Kidney epithelial cell (primary cell): ENCODE data around the gene KLHDC8A. TPM values are rescaled to one million over a fixed set of nuclear protein-coding genes. Genes with fewer than 3 reads are reported as not detected.

ENCODE experiments used
- DNase-seq: peaks from one replicate; pipeline ENCODE4 v3.0.0-alpha.2; 2010; ENCODE audit warnings: low read depth
- H3K27me3 ChIP-seq: 2 replicates; pipeline ENCODE4 v1.6.0; 2011; ENCODE audit warnings: low read length; ENCODE audit not compliant: control insufficient read depth, insufficient read depth
- H3K36me3 ChIP-seq: 2 replicates; pipeline ENCODE4 v1.5.1; 2011; ENCODE audit warnings: low read length; ENCODE audit not compliant: control insufficient read depth, insufficient read depth
- H3K4me3 ChIP-seq: 2 replicates; pipeline ENCODE4 v1.5.1; 2011; ENCODE audit warnings: low read depth, mild to moderate bottlenecking, control low read depth, low read length
- CTCF ChIP-seq: IDR thresholded peaks from 2 replicates; pipeline ENCODE4 v1.5.1; 2011; ENCODE audit warnings: mild to moderate bottlenecking, moderate library complexity, low read length, control low read depth, inconsistent platforms; ENCODE audit not compliant: insufficient read depth, poor library complexity, severe bottlenecking
- total RNA-seq: library from RNA; depleted of rRNA; stranded (reverse); fragments of >200 nt; gene quantifications from 2 replicates; pipeline ENCODE4 v1.2.3, GENCODE V29; 2015

The KLHDC8A gene
- total RNA-seq, 1 donor from 2014 or later: 16.5 TPM

GRCh38 chr1:205373798-205374175, 17.1 kb upstream of the KLHDC8A start:
- Histone ChIP-seq H3K4me3 (no peak overlapping the region), H3K27me3 (no peaks in the 10 kb centered on the region), H3K36me3 (no peaks in the 10 kb centered on the region)
- DNase-seq: no peak
- no peak for TF ChIP-seq CTCF

GRCh38 chr1:205373022-205373797, 16.5 kb upstream of the KLHDC8A start:
- H3K4me3 ChIP-seq: no peak overlapping the region
- no peaks in the 10 kb centered on the region for H3K36me3 ChIP-seq
- H3K27me3 ChIP-seq: no peaks in the 10 kb centered on the region
- DNase-seq: no peak
- no peak for TF ChIP-seq CTCF

GRCh38 chr1:205371871-205372660, 15.3 kb upstream of the KLHDC8A start:
- Histone ChIP-seq H3K36me3 (no peaks in the 10 kb centered on the region), H3K4me3 (no peak overlapping the region), H3K27me3 (no peaks in the 10 kb centered on the region)
- TF ChIP-seq CTCF: no peak
- DNase-seq: no peak

- Histone ChIP-seq H3K27me3 (no peaks in the 10 kb centered on the region), H3K36me3 (no peaks in the 10 kb centered on the region), H3K4me3 (no peak overlapping the region)
- TF ChIP-seq CTCF: no peak
- no peak for DNase-seq
These were observed 14.1 kb upstream of the KLHDC8A start for GRCh38 chr1:205370780-205371179.

- TF ChIP-seq CTCF: no peak
- DNase-seq: no peak
- Histone ChIP-seq H3K36me3 (no peaks in the 10 kb centered on the region), H3K27me3 (no peaks in the 10 kb centered on the region), H3K4me3 (no peak overlapping the region)
These were observed 13.0 kb upstream of the KLHDC8A start for GRCh38 chr1:205369701-205370123.
